K562 (cell line): ENCODE measurements around the gene NDUFAF8. TPM values are rescaled to one million over a fixed set of nuclear protein-coding genes. Genes with fewer than 3 reads are reported as not detected.

Experiments
- ATAC-seq: fragments of 200-7000 bp; cut with Tn5 transposase; 3 replicates; pipeline ENCODE4 v1.9.1; 2020; ENCODE audit warnings: moderate library complexity
- BruUV-seq: library from RNA; stranded (reverse); fragments of 400-500 nt; replicated peaks from 2 replicates; lab custom pipeline; 2021; lab: Mats Ljungman, UMichigan
- CTCF ChIA-PET: fragments of 300-600 bp; formaldehyde crosslinking; extraction: SDS; loops from one replicate; lab custom pipeline; 2021; ENCODE audit warnings: low intra/inter-chr PET ratio; lab: Yijun Ruan, JAX
- POLR2A ChIA-PET: fragments of 300-600, 350-650 bp; sonication (Branson Sonifier 250); formaldehyde crosslinking; extraction: SDS; loops from one replicate; lab custom pipeline; 2021; ENCODE audit warnings: antibody characterized with exemption, inconsistent platforms; lab: Yijun Ruan, JAX
- DNase-seq, 4 experiments: peaks; one replicate each; pipeline versions ENCODE4 v3.0.0 to v3.0.0-alpha.2; 2011 to 2018; ENCODE audit warnings: low spot score in 3 of 4, mixed read lengths in 3 of 4; ENCODE audit errors: extremely low read depth in 1 of 4
- FAIRE-seq: peaks from 2 replicates; lab custom pipeline; 2011; peaks lifted over from hg19 to GRCh38; lab: Jason Lieb, UNC
- H2AFZ ChIP-seq: 2 replicates; pipeline ENCODE4 v1.6.0; 2011; ENCODE audit warnings: low read depth, low read length, control low read depth, inconsistent platforms
- H3K27ac ChIP-seq: fragments of 200-600 bp; 3 replicates; pipeline ENCODE4 v1.8.0; 2011; ENCODE audit warnings: low read depth, mild to moderate bottlenecking, control low read depth, inconsistent platforms, low read length, moderate library complexity, mixed read lengths; ENCODE audit errors: extremely low read depth
- H3K27me3 ChIP-seq, 2 experiments: fragments of 300-600 bp in 1 of 2; 2 replicates in 1 of 2; 3 replicates in 1 of 2; pipeline versions ENCODE4 v1.6.0 to v1.8.0; 2011; ENCODE audit warnings: inconsistent platforms in 2 of 2, low read length in 2 of 2, mild to moderate bottlenecking in 1 of 2, mixed read lengths in 1 of 2, moderate library complexity in 1 of 2; ENCODE audit not compliant: control insufficient read depth in 2 of 2, insufficient read depth in 2 of 2
- H3K36me3 ChIP-seq: fragments of 300-600 bp; 3 replicates; pipeline ENCODE4 v1.8.0; 2011; ENCODE audit warnings: mild to moderate bottlenecking, low read length, inconsistent platforms; ENCODE audit not compliant: control insufficient read depth, insufficient read depth
- H3K4me1 ChIP-seq, 2 experiments: fragments of 200-600 bp in 1 of 2; replicated peaks in 1 of 2; 2 replicates in 1 of 2; 3 replicates in 1 of 2; pipeline versions ENCODE4 v1.5.1 to v1.8.0; 2011; ENCODE audit warnings: inconsistent platforms in 2 of 2, low read length in 2 of 2, mild to moderate bottlenecking in 1 of 2, mixed read lengths in 1 of 2, moderate library complexity in 1 of 2; ENCODE audit not compliant: control insufficient read depth in 2 of 2, insufficient read depth in 2 of 2
- H3K4me2 ChIP-seq: 2 replicates; pipeline ENCODE4 v1.6.1; 2011; ENCODE audit warnings: low read length, control low read depth, inconsistent platforms, mixed read lengths; ENCODE audit not compliant: insufficient read depth
- H3K4me3 ChIP-seq: fragments of 200-600 bp; sonication (generic), shearing (Covaris generic); 2 replicates; pipeline ENCODE4 v1.5.1; 2016; ENCODE audit warnings: control low read depth, inconsistent platforms
- H3K79me2 ChIP-seq: fragments of 200-600 bp; 3 replicates; pipeline ENCODE4 v1.8.0; 2011; ENCODE audit warnings: low read length, inconsistent platforms; ENCODE audit not compliant: control insufficient read depth, insufficient read depth
- H3K9ac ChIP-seq, 2 experiments: 2 replicates each; pipeline versions ENCODE4 v1.6.0 to v1.6.1; 2011; ENCODE audit warnings: low read depth in 2 of 2, low read length in 2 of 2, control low read depth in 1 of 2, inconsistent platforms in 1 of 2, mild to moderate bottlenecking in 1 of 2, mixed read lengths in 1 of 2; ENCODE audit not compliant: insufficient read depth in 1 of 2
- H3K9me1 ChIP-seq: one replicate; pipeline ENCODE4 v1.6.0; 2011; ENCODE audit warnings: inconsistent platforms, mild to moderate bottlenecking, low read length, moderate library complexity; ENCODE audit not compliant: control insufficient read depth, insufficient read depth
- H3K9me3 ChIP-seq: replicated peaks from 2 replicates; pipeline ENCODE4 v1.5.1; 2011; ENCODE audit warnings: low read depth, low read length, inconsistent platforms; ENCODE audit not compliant: control insufficient read depth, insufficient read depth
- H4K20me1 ChIP-seq: replicated peaks from 2 replicates; pipeline ENCODE4 v1.6.1; 2011; ENCODE audit warnings: low read length, inconsistent platforms, mixed read lengths; ENCODE audit not compliant: control insufficient read depth, insufficient read depth
- ATF1 ChIP-seq, 2 experiments: fragments of 450-650 bp in 1 of 2; IDR thresholded peaks; 2 replicates each; pipeline ENCODE4 v1.6.1; 2016; ENCODE audit warnings: missing compliant biosample characterization in 1 of 2, missing genetic modification characterization in 1 of 2
- CBX2 ChIP-seq: fragments of 200-600 bp; sonication (generic); IDR thresholded peaks from one replicate; pipeline ENCODE4 v1.6.1; 2012; ENCODE audit warnings: mild to moderate bottlenecking, low read length, inconsistent platforms; ENCODE audit not compliant: insufficient read depth, poor library complexity, severe bottlenecking
- CREM ChIP-seq: IDR thresholded peaks from 2 replicates; pipeline ENCODE4 v1.6.1; 2014; ENCODE audit warnings: antibody characterized with exemption, low read depth
- CXXC5 ChIP-seq: fragments of 250-450 bp; sonication (Bioruptor Pico); IDR thresholded peaks from 2 replicates; pipeline ENCODE4 v1.8.0; 2022; ENCODE audit warnings: inconsistent platforms, mild to moderate bottlenecking, moderate library complexity
- ERF ChIP-seq: fragments of 450-650 bp; formaldehyde crosslinking; IDR thresholded peaks from 2 replicates; pipeline ENCODE4 v1.4.0; 2020; ENCODE audit warnings: mild to moderate bottlenecking, mixed read lengths
- ETV1 ChIP-seq: fragments of 450-650 bp; conservative IDR thresholded peaks from 2 replicates; pipeline ENCODE4 v1.6.1; 2016; ENCODE audit warnings: missing genetic modification characterization, control low read depth, low read depth, missing compliant biosample characterization
- FOXK2 ChIP-seq, 2 experiments: fragments of 450-650 bp; IDR thresholded peaks in 1 of 2; conservative IDR thresholded peaks in 1 of 2; 2 replicates each; pipeline ENCODE4 v1.6.1; 2016; ENCODE audit warnings: low read depth in 2 of 2, mild to moderate bottlenecking in 1 of 2
- HES1 ChIP-seq: fragments of 450-650 bp; IDR thresholded peaks from 2 replicates; pipeline ENCODE4 v1.6.1; 2016; ENCODE audit warnings: low read depth, mild to moderate bottlenecking, moderate library complexity
- IFI16 ChIP-seq: fragments of 250-450 bp; sonication (Bioruptor Pico); IDR thresholded peaks from 2 replicates; pipeline ENCODE4 v2.1.2; 2022; ENCODE audit warnings: mild to moderate bottlenecking, inconsistent platforms
- KAT7 ChIP-seq: sonication (generic); formaldehyde crosslinking; IDR thresholded peaks from 2 replicates; pipeline ENCODE4 v1.8.0; 2022; ENCODE audit warnings: missing genetic modification reagents, mild to moderate bottlenecking, borderline replicate concordance
- MAZ ChIP-seq, 2 experiments: fragments of 450-650 bp in 1 of 2; sonication (generic) in 1 of 2; formaldehyde crosslinking; IDR thresholded peaks in 1 of 2; conservative IDR thresholded peaks in 1 of 2; 2 replicates each; pipeline versions ENCODE4 v1.4.0 to v1.5.0; 2020; ENCODE audit warnings: mild to moderate bottlenecking in 1 of 2, missing genetic modification reagents in 1 of 2
- MEF2A ChIP-seq: IDR thresholded peaks from 2 replicates; pipeline ENCODE4 v1.6.1; 2011; ENCODE audit warnings: low read depth, mild to moderate bottlenecking, low read length, moderate library complexity; ENCODE audit not compliant: control insufficient read depth
- SNIP1 ChIP-seq: fragments of 450-650 bp; IDR thresholded peaks from 2 replicates; pipeline ENCODE4 v1.7.1; 2017; ENCODE audit warnings: low read depth, mild to moderate bottlenecking
- TSHZ1 ChIP-seq: fragments of 250-450 bp; sonication (Bioruptor Pico); IDR thresholded peaks from 2 replicates; pipeline ENCODE4 v1.4.0; 2020; ENCODE audit warnings: mild to moderate bottlenecking, moderate library complexity
- ZNF134 ChIP-seq: fragments of 250-450 bp; sonication (Bioruptor Pico); conservative IDR thresholded peaks from 2 replicates; pipeline ENCODE4 v1.4.0; 2020
- ZNF511 ChIP-seq: sonication (generic); formaldehyde crosslinking; IDR thresholded peaks from 2 replicates; pipeline ENCODE4 v1.8.0; 2022; ENCODE audit warnings: mild to moderate bottlenecking, missing genetic modification reagents
- ZNF707 ChIP-seq: fragments of 250-450 bp; sonication (Bioruptor Pico); conservative IDR thresholded peaks from 2 replicates; pipeline ENCODE4 v1.8.0; 2022; ENCODE audit warnings: inconsistent platforms, mild to moderate bottlenecking, moderate library complexity
- ZNF77 ChIP-seq: fragments of 250-450 bp; sonication (Bioruptor Pico); IDR thresholded peaks from 2 replicates; pipeline ENCODE4 v1.5.0; 2020
- ZSCAN29 ChIP-seq: fragments of 450-650 bp; IDR thresholded peaks from 2 replicates; pipeline ENCODE4 v1.6.1; 2017
- WGBS: fragments of 100-300 bp; shearing (Covaris generic); methylation state at CpG from one replicate; pipeline ENCODE4 v1.1.6; 2016; ENCODE audit warnings: low coverage, mixed read lengths; ENCODE audit not compliant: insufficient coverage; ENCODE audit errors: missing lambda C conversion rate; 5-methylcytosine and 5-hydroxymethylcytosine counted together
- in situ Hi-C: fragments of 300-500 bp; cut with MboI; formaldehyde crosslinking; loops from 4 replicates; pipeline ENCODE4 v1.15.0; 2018; ENCODE audit warnings: inconsistent platforms, mixed read lengths
- intact Hi-C: fragments of 100-400 bp; cut with micrococcal nuclease; formaldehyde crosslinking; loops from 2 replicates; pipeline ENCODE4 v1.14.2; 2022
- polyA plus RNA-seq, 8 experiments: library from polyadenylated mRNA; depleted of rRNA in 4 of 8; stranded (reverse) in 5 of 8; unstranded in 3 of 8; fragments of >200 nt; fragmentation: Nextera tagmentation in 2 of 8; fragmentation: Illumina TruSeq in 1 of 8; extraction: Ambion mirVana in 2 of 8; extraction: Trizol in 1 of 8; gene quantifications; 2 replicates each; pipeline versions ENCODE4 v1.2.1 to v1.2.3, GENCODE V29; 2011 to 2014; ENCODE audit warnings: inconsistent platforms in 1 of 8, missing spikeins in 1 of 8
- total RNA-seq, 7 experiments: library from RNA; depleted of rRNA in 6 of 7; stranded (reverse); fragments of >200 nt in 6 of 7; fragmentation: Illumina TruSeq in 2 of 7; extraction: Trizol in 2 of 7; gene quantifications; 2 replicates each; pipeline versions ENCODE4 v1.2.1 to v1.2.3, GENCODE V29; 2011 to 2021; ENCODE audit warnings: low replicate concordance in 1 of 7

NDUFAF8 gene
- total and polyA plus RNA-seq, 9 of the 15 experiments (the other 6 are each of a cell fraction or from before 2014, with no cell fraction given), result 13.5 to 144 (median 90.0) TPM

GRCh38 chr17:81264640-81265039 lies 25.5 kb downstream of the NDUFAF8 start (continued):
- TF ChIP-seq TSHZ1 (CRISPR knock-in tag) (no peak), IFI16 (CRISPR knock-in tag) (no peak)

- FAIRE-seq (no peak), DNase-seq (no peak), ATAC-seq (no peak)
- peaks cover 2 to 28% of the 10 kb centered on the region in 2 experiments; a peak in 3 of 5 replicates for H3K4me1 ChIP-seq
- no peaks in the 10 kb centered on the region for H3K27me3 ChIP-seq
- peaks cover 68% of the 10 kb centered on the region; the same call in 2 of the 3 replicates for H3K36me3 ChIP-seq
- no TSS peak for BruUV-seq
- H3K27ac ChIP-seq, result no peak overlapping the region
- POLR2A ChIA-PET, result no interaction called here
- no peaks in the 10 kb centered on the region for H3K79me2 ChIP-seq
- H3K9ac ChIP-seq, result 0 out of 4 replicates have a peak overlapping the region, but pooled peaks of 1 of the 2 experiments have one; percentile 41
- H3K4me2 ChIP-seq, result no peak overlapping the region
- H3K9me1 ChIP-seq, result no peaks in the 10 kb centered on the region
- H4K20me1 ChIP-seq, result no peaks in the 10 kb centered on the region
- no peak overlapping the region for H3K4me3 ChIP-seq
- no peaks in the 10 kb centered on the region for H3K9me3 ChIP-seq
- intact Hi-C loops, result no loop called here
- H2AFZ ChIP-seq, result no peak overlapping the region
- in situ Hi-C loops, result no loop called here
- CTCF ChIA-PET, result no interaction called here
- 95% methylated on average over 18 of the region's 22 CpGs for WGBS
- TF ChIP-seq ZNF511 (no peak), ZNF707 (CRISPR knock-in tag) (no peak), KAT7 (CRISPR knock-in tag) (no peak), CBX2 (no peak), CREM (no peak), ZNF134 (CRISPR knock-in tag) (no peak), ZSCAN29 (no peak), HES1 (no peak), CXXC5 (CRISPR knock-in tag) (no peak), ETV1 (tag) (no peak), ATF1 (CRISPR knock-in tag; IDR thresholded peaks at IDR 0.05) (no peak), ATF1 (tag; IDR thresholded peaks at IDR 0.05) (no peak), MAZ (CRISPR knock-in tag; conservative IDR thresholded peaks at IDR 0.05 in 1 of 2, IDR thresholded peaks at IDR 0.05 in 1 of 2) (no peak), ZNF77 (CRISPR knock-in tag) (no peak), SNIP1 (no peak), FOXK2 (conservative IDR thresholded peaks at IDR 0.05 in 1 of 2, IDR thresholded peaks at IDR 0.05 in 1 of 2; ENCODE audit: low read depth in 2 of 2) (no peak), MEF2A (no peak), ERF (CRISPR knock-in tag) (no peak)
Measured at GRCh38 chr17:81265576-81265975, 26.5 kb downstream of the NDUFAF8 start.
